Calu3 (cell line): ENCODE data around the gene BLOC1S4. TPM values are rescaled to one million over a fixed set of nuclear protein-coding genes. Genes with fewer than 3 reads are reported as not detected.

ENCODE experiments used
- BruUV-seq: library from RNA; stranded (reverse); fragments of 400-500 nt; replicated peaks from 2 replicates; lab custom pipeline; 2021; lab: Mats Ljungman, UMichigan
- CTCF ChIA-PET: fragments of 300-600 bp; sonication (Branson Sonifier 250); formaldehyde crosslinking; loops from one replicate; lab custom pipeline; 2022; ENCODE audit warnings: antibody characterized with exemption; lab: Charles Lee
- DNase-seq: peaks from one replicate; pipeline ENCODE4 v3.0.0; 2022
- H3K27ac Mint-ChIP-seq: one replicate; pipeline ENCODE4 v1.8.0; 2022; ENCODE audit warnings: mixed read lengths; ENCODE audit not compliant: unreplicated experiment
- H3K27me3 Mint-ChIP-seq: one replicate; pipeline ENCODE4 v1.8.0; 2022; ENCODE audit warnings: mixed read lengths; ENCODE audit not compliant: unreplicated experiment
- H3K36me3 Mint-ChIP-seq: one replicate; pipeline ENCODE4 v1.8.0; 2022; ENCODE audit warnings: mild to moderate bottlenecking, moderate library complexity, mixed read lengths; ENCODE audit not compliant: insufficient read depth, unreplicated experiment
- H3K4me1 Mint-ChIP-seq: one replicate; pipeline ENCODE4 v1.8.0; 2022; ENCODE audit warnings: mild to moderate bottlenecking, low read depth, mixed read lengths; ENCODE audit not compliant: unreplicated experiment
- H3K4me3 Mint-ChIP-seq: one replicate; pipeline ENCODE4 v1.8.0; 2022; ENCODE audit warnings: mild to moderate bottlenecking, low read depth, moderate library complexity, mixed read lengths; ENCODE audit not compliant: unreplicated experiment
- H3K9me3 Mint-ChIP-seq: one replicate; pipeline ENCODE4 v1.8.0; 2022; ENCODE audit warnings: low read depth, mixed read lengths; ENCODE audit not compliant: unreplicated experiment
- CTCF ChIP-seq: fragments of 200-600 bp; IDR thresholded peaks from one replicate; pipeline ENCODE4 v1.8.0; 2022; ENCODE audit warnings: antibody characterized with exemption; ENCODE audit not compliant: unreplicated experiment
- intact Hi-C: fragments of 100-400 bp; cut with micrococcal nuclease; formaldehyde crosslinking; loops from one replicate; pipeline ENCODE4 v1.10.0; 2022; ENCODE audit not compliant: unreplicated experiment
- total RNA-seq: library from RNA; stranded (reverse); gene quantifications from 2 replicates; pipeline ENCODE4 v1.2.3, GENCODE V29; 2022

The BLOC1S4 gene
- total RNA-seq, 1 experiment from 2014 or later: 9.2 TPM

GRCh38 chr4:6730603-6731317 is 14.8 kb downstream of the BLOC1S4 start:
- CTCF ChIA-PET: no interaction called here
- Mint-ChIP-seq H3K36me3 (peaks cover 5% of the 10 kb centered on the region), H3K4me1 (no peaks in the 10 kb centered on the region), H3K27ac (no peak overlapping the region), H3K4me3 (no peak overlapping the region), H3K27me3 (no peaks in the 10 kb centered on the region), H3K9me3 (no peaks in the 10 kb centered on the region)
- TF ChIP-seq CTCF: no peak
- BruUV-seq: no TSS peak
- no peak for DNase-seq
- intact Hi-C loops: no loop called here

- no peak for DNase-seq
- TF ChIP-seq CTCF: no peak
- Mint-ChIP-seq H3K4me3 (no peak overlapping the region), H3K36me3 (peaks cover 5% of the 10 kb centered on the region), H3K4me1 (no peaks in the 10 kb centered on the region), H3K27ac (no peak overlapping the region), H3K9me3 (no peaks in the 10 kb centered on the region), H3K27me3 (no peaks in the 10 kb centered on the region)
- BruUV-seq: no TSS peak
- CTCF ChIA-PET: no interaction called here
- intact Hi-C loops: no loop called here
These were observed 15.3 kb downstream of the BLOC1S4 start for GRCh38 chr4:6731318-6731675.

GRCh38 chr4:6731780-6732179 is 15.8 kb downstream of the BLOC1S4 start:
- no peak for DNase-seq
- Mint-ChIP-seq H3K9me3 (no peaks in the 10 kb centered on the region), H3K4me3 (no peak overlapping the region), H3K36me3 (peaks cover 5% of the 10 kb centered on the region), H3K27ac (no peak overlapping the region), H3K27me3 (no peaks in the 10 kb centered on the region), H3K4me1 (no peaks in the 10 kb centered on the region)
- CTCF ChIA-PET: no interaction called here
- no TSS peak for BruUV-seq
- intact Hi-C loops: no loop called here
- TF ChIP-seq CTCF: no peak

- peaks cover 5% of the 10 kb centered on the region for H3K36me3 Mint-ChIP-seq
- no peaks in the 10 kb centered on the region for H3K4me1 Mint-ChIP-seq
- no peak overlapping the region for H3K4me3 Mint-ChIP-seq
- peak; percentile 56 for DNase-seq
- no peaks in the 10 kb centered on the region for H3K9me3 Mint-ChIP-seq
- H3K27ac Mint-ChIP-seq: no peak overlapping the region
- no TSS peak for BruUV-seq
- intact Hi-C loops: no loop called here
- TF ChIP-seq CTCF: no peak
- H3K27me3 Mint-ChIP-seq: no peaks in the 10 kb centered on the region
- CTCF ChIA-PET: interaction anchor here (0.6 kb wide), 1 partner anchor 11 kb away, joined by 4 read pairs; no protein-coding TSS in a partner anchor
These were observed 16.7 kb downstream of the BLOC1S4 start for GRCh38 chr4:6732441-6733357.
